Measurements from ENCODE around the gene CCDC93.
"Not testable (repeated sequence)": the region's sequence is repeated elsewhere in the genome, so short reads cannot be mapped to it uniquely, and the experiment has no call there.

The CCDC93 gene

GRCh38 chr2:117952228-117952627 lies 61.6 kb downstream of the CCDC93 start:
- DNase-seq: no peak

GRCh38 chr2:117949806-117950205 lies 64.1 kb downstream of the CCDC93 start:
- no peak for DNase-seq

- DNase-seq: peak; percentile 36
These were observed 65.3 kb downstream of the CCDC93 start for GRCh38 chr2:117948615-117949014.

- DNase-seq: no peak
These were observed 68.6 kb downstream of the CCDC93 start for GRCh38 chr2:117945296-117945695.

GRCh38 chr2:117944816-117945215 lies 69.1 kb downstream of the CCDC93 start:
- DNase-seq: no peak

GRCh38 chr2:117943013-117943672 lies 70.7 kb downstream of the CCDC93 start:
- no peak for DNase-seq

GRCh38 chr2:117942551-117942950 lies 71.3 kb downstream of the CCDC93 start:
- no peak for DNase-seq

- no peak for DNase-seq
These were observed 72.2 kb downstream of the CCDC93 start for GRCh38 chr2:117941693-117942092.

- no peak for DNase-seq
These were observed 73.4 kb downstream of the CCDC93 start for GRCh38 chr2:117940436-117940835.

GRCh38 chr2:117938611-117939010 lies 75.3 kb downstream of the CCDC93 start:
- no peak for DNase-seq

- DNase-seq: no peak
These were observed 76.9 kb downstream of the CCDC93 start for GRCh38 chr2:117936871-117937428.

GRCh38 chr2:117935954-117936353 lies 77.9 kb downstream of the CCDC93 start:
- DNase-seq: no peak

GRCh38 chr2:117935456-117935855 lies 78.4 kb downstream of the CCDC93 start:
- DNase-seq: no peak

GRCh38 chr2:117933884-117934354 lies 80.0 kb downstream of the CCDC93 start:
- DNase-seq: no peak

GRCh38 chr2:117931978-117932377 lies 81.9 kb downstream of the CCDC93 start:
- DNase-seq: no peak

GRCh38 chr2:117931266-117931665 lies 82.6 kb downstream of the CCDC93 start:
- DNase-seq: no peak

GRCh38 chr2:117930775-117931174 lies 83.1 kb downstream of the CCDC93 start:
- DNase-seq: no peak

GRCh38 chr2:117923471-117923870 lies 90.4 kb downstream of the CCDC93 start:
- not testable (repeated sequence) for DNase-seq

GRCh38 chr2:117921520-117921919 lies 92.3 kb downstream of the CCDC93 start:
- no peak for DNase-seq

- DNase-seq: no peak
These were observed 95.3 kb downstream of the CCDC93 start for GRCh38 chr2:117918608-117919007.

- no peak for DNase-seq
These were observed 96.5 kb downstream of the CCDC93 start for GRCh38 chr2:117917223-117917917.

GRCh38 chr2:117902933-117903332 lies 110.9 kb downstream of the CCDC93 start:
- no peak for DNase-seq

GRCh38 chr2:117888897-117889296 lies 125.0 kb downstream of the CCDC93 start:
- no peak for DNase-seq

GRCh38 chr2:117885308-117885707 lies 128.6 kb downstream of the CCDC93 start:
- no peak for DNase-seq
